HG03521 (cell line): ENCODE results near the gene MAP6.

Source experiments
- ATAC-seq: cut with Tn5 transposase; IDR thresholded peaks from one replicate; pipeline ENCODE4 v1.9.1; 2021; ENCODE audit warnings: mild to moderate bottlenecking, moderate library complexity; ENCODE audit not compliant: unreplicated experiment

MAP6 gene

DNA sequence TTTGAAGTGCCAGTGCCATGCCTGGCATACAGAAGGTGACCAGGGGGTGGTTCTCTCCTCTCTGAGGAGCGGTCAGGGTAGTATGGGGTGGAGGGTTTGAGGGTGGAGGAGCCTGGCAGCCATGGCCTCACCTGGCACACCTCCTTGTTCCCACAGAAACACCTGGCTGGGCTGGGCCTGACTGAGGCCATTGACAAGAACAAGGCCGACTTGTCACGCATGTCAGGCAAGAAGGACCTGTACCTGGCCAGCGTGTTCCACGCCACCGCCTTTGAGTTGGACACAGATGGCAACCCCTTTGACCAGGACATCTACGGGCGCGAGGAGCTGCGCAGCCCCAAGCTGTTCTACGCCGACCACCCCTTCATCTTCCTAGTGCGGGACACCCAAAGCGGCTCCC, 97.2 kb downstream of the MAP6 start:
- ATAC-seq: no peak

DNA sequence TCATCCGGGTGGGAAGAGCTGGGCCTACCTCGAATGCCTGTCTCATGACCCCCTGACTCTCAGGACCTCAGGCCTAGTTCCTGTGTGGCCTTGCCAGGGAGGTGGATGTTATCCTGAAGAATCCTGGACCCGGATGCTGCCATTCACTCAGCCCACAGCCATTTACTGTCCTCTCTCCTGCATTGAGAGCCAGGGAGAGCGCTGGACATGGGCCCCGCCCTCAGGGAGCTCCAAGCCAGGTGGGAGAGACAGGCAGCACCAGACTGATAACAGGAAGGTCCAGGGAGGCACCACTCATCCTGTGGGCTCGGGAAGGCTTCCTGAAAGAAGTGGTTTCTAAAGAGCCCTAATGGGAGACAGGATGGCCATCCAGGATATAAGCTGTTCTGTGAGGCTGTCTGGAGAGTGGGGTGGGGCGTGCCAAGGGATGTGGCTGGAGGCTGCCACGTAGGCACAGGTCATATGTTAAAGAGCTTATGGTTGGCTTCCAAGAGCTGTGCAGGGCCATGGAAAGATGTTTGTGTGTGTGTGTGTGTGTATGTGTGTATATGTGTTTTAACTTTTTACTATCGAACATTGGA, 98.2 kb downstream of the MAP6 start:
- no peak for ATAC-seq

DNA sequence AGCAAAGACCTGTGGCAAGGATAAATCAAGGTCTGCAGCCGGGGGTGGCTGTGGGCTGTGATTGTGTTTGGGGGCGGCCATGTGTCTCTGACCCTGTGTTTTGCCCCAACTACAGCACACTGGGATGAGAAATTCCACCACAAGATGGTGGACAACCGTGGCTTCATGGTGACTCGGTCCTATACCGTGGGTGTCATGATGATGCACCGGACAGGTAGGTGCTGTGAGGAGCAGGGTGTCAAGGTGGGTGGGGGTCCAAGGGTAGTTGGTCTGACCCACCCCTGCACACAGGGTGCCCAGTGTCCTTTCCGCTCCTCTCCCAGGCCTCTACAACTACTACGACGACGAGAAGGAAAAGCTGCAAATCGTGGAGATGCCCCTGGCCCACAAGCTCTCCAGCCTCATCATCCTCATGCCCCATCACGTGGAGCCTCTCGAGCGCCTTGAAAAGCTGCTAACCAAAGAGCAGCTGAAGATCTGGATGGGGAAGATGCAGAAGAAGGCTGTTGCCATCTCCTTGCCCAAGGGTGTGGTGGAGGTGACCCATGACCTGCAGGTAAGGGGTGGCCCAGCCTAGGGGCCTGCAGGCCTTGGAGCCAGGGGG, 100.1 kb downstream of the MAP6 start:
- no peak for ATAC-seq

DNA sequence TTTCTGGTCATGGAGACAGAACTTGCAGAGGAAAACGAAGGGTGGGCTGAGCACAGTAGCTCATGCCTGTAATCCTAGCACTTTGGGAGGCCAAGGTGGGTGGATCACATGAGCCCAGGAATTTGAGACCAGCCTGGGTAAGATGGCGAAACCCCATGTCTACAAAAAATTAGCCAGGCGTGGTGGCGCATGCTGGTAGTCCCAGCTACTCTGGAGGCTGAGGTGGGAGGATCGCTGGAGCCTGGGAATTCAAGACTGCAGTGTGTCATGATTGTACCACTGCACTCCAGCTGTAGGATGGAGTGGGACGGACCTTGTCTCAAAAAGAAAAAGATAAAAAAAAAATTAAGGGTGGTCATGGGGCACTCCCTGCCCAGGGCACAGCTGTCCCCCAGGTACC, 100.9 kb downstream of the MAP6 start:
- no peak for ATAC-seq

DNA sequence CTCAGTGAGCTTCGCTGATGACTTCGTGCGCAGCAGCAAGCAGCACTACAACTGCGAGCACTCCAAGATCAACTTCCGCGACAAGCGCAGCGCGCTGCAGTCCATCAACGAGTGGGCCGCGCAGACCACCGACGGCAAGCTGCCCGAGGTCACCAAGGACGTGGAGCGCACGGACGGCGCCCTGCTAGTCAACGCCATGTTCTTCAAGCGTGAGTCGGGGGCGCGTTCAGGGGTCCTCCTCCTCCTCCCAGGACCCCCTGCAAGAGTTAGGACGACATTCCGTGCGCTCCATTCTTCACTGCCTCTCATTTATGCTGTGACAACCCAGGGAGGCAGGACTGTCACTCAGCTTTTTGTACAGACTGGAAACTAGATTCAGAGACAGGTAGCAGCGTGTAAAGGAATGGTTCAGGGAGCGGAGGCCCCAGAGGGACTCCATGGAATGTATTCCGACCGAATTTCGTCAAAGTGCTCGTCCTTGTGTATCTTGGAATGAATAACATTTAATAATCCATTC, 102.0 kb downstream of the MAP6 start:
- no peak for ATAC-seq

DNA sequence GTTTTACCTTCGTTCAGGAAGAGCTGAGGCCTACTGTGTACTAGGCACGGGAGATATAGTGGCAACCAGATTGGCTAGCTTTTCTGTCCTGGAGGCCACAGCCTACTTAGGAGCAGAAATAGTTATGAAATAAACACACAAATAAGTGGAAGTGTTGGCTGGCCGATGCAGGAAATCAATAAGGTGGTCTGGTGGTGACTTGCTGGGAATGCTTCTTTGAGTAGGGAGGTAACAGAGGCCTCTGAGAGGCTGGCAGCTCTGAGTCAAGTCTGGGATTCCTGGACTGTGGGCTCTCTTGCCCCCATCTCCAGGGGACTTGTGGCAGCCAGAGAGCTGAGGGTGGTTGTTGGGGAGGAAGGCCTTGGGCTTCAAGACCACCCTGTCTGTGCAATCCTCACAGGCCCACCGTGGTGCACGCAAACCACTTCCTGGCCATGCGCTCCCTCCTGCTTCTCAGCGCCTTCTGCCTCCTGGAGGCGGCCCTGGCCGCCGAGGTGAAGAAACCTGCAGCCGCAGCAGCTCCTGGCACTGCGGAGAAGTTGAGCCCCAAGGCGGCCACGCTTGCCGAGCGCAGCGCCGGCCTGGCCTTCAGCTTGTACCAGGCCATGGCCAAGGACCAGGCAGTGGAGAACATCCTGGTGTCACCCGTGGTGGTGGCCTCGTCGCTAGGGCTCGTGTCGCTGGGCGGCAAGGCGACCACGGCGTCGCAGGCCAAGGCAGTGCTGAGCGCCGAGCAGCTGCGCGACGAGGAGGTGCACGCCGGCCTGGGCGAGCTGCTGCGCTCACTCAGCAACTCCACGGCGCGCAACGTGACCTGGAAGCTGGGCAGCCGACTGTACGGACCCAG, 102.7 kb downstream of the MAP6 start:
- ATAC-seq: no peak

DNA sequence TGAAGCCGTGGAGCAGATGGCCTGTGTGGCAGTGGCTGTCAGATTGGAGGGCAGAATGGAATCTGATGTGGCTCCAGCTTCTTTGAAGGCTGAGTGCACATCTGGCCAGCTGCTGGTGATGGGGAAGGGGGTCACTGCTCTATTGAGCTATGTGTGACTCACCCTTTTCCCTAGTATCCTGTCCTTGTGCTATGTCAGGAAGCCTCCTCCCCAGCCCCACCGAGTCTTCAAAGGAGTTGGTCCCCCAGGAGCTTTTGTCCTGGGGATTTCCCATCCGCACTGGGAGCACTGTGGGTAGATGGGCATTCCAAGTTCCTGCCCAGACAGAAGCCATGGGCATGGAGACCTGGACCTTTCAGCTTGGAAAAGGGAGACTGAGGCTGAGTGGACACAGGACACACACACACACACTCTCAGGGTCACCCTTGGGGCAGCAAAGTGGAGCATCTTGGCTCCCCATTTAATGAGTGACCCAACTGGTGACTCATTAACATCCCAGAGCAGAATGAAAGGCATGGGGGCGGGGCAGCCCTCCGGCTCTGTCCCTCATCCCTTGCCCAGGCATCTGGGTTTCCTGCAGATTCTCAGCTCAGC, 103.5 kb downstream of the MAP6 start:
- ATAC-seq: no peak

DNA sequence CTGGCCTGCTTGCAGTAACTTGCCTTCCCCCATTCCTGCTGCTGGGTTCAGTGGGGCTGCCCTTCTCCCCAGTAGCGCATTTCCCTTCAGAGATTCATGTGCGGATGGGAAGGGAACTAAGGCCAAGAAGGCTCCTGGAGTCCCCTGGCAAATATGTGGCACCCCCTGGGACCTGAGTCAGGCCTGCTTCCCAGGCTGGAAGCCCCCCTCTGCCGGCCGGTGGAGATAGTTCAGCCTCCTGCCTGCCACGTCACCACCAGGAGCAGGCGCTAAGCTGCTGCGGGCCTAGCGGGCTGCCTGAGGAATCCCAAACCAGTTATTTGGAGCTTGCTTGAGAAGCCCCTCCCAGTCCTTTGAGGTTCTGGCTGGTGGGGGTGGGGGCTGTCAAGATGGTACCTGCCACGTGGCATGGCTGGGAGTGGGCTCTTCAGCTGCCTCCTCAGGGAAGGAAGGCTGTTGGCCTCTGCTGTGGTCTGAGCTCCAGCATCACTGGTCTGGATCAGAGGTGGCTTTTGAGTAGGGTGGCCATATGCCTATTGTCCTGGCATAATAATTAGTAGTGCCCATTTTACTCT, 104.8 kb downstream of the MAP6 start:
- ATAC-seq: no peak

DNA sequence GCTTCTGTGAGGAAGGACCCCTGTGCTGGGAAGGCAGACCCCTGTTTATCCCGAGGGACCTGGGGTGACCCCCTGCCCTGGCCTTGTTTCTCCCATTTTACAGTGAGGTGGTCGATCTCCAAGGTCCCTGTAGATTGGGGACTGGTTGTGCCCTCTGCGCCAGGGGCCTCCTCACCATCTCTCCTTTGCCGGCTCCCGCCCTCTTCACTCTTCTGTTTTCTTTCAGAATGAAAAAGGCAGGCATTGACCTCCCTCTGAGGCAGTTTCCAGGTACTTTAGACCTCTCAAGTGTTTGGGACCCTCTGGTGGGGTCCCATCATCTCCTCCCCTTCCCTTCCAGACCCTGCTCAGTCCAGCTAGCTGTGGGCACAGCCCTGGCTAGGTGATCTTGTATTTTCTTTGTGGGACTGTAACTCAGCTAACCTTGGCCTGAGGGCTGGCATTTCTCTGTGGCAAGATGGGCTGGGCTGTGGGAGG, 105.3 kb downstream of the MAP6 start:
- ATAC-seq: no peak

DNA sequence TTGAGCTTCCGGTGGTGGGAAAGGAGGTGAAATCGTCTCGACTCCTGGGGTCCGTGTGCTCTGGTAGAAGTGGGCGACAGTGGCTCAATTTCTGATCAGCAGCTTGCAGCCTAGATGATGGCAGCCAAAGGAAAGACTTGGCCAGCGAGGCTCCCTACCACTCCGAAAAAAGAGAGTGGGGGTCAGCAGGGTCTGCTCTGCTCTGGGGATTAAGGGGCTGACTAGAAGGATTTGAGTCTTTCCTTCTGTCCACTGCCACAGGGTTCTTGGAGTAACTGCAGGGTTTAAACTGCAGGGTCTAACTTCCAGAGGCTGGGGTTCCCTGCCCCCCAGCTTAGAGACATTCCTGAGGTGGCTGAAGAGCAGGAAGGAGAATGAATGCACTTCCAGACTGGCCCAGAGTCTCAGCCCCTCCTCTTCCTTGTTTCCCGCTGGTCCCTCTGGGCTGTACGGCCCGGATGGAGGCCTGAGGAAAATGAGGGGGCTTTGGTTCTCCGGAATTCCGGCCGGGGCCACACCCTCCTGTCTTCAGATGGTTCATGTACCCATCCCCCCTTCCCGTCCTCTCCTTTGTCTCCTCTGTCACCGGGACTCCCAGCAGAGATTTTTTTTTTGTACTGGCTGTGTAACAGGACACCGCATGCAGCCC, 105.9 kb downstream of the MAP6 start:
- ATAC-seq: peak; percentile 11

DNA sequence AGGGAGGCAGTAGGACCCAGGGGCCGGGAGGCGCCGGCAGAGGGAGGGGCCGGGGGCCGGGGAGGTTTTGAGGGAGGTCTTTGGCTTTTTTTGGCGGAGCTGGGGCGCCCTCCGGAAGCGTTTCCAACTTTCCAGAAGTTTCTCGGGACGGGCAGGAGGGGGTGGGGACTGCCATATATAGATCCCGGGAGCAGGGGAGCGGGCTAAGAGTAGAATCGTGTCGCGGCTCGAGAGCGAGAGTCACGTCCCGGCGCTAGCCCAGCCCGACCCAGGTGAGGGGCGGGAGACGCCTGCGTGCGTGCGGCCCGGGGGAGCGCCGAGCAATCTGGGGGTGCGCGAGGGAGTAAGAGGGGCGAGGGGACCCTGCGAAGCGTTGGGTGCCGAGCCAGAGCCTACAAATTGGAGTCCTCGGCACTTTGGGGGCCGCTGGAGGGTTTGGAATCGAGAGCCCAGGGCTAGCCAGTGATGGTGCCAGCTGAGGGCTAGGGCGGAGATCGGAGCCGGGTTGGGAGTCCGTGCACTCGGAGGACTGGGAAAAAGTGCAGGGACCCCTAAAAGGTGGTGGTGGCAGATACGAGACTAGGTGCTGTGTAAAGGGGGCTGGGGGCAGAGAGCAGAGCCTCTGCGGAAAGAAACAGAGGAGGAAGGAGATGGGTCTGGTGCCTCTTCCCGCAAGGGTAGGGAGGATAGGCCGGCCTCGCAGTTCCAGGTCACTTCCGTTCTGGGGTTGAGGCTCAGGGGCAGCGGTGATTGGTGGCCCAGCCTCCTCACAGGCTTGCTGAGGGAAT, 106.6 kb downstream of the MAP6 start, which contains the start of gene SERPINH1:
Gene SERPINH1 (plus strand): TSS at position 206 of the 788 bp plus-strand sequence. CDS start 4,097 bp downstream, outside the sequence.
- peak; percentile 59 for ATAC-seq

DNA sequence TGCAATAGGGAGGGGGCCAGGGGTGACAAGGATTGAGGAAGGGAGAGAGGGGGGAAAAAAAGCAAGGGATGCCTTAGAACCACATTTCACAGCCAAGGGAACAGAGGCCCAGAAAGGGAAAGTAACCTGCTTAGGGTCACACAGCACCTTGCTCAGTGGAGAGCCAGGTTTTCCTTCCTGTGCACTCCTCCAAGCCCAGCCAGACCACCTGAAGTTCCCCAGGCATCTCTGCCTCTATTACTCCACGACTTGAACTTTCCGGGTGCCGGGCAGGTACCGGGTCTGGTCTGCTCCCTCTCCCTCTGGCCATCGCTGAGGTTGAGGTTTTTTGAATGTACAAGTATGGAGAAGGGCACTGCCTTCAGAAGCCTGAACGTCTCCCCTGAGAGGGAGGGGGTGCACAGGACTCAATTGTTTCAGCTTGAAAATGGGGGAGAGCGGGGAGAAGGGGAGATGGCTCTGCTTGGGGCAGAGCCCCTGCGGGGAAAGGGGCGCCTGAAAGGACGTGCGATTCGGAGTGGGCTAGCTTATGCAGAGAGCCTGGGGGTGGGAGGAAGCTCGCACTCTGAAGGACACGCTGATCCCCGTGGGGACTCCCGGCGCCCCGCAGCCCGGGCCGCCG, 107.3 kb downstream of the MAP6 start:
- ATAC-seq: no peak

DNA sequence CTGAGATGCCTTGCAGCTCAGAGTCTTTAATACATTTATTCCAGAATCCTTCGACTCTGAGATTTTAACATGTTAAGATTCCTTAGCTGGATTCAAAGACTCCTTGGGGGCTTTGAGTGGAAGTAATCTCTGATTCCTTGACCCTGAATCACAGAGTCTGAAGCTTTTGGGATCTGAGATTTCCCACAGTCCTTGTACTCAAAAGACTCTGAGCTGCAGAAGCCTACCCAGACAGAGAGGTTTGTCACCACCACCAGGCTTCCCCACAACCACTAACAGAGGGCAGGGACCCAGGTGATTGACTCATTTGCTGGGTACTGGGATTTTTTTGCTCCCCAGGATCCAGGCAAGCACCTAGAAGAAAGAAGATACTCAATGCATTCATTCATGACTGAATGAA, 108.2 kb downstream of the MAP6 start:
- no peak for ATAC-seq

DNA sequence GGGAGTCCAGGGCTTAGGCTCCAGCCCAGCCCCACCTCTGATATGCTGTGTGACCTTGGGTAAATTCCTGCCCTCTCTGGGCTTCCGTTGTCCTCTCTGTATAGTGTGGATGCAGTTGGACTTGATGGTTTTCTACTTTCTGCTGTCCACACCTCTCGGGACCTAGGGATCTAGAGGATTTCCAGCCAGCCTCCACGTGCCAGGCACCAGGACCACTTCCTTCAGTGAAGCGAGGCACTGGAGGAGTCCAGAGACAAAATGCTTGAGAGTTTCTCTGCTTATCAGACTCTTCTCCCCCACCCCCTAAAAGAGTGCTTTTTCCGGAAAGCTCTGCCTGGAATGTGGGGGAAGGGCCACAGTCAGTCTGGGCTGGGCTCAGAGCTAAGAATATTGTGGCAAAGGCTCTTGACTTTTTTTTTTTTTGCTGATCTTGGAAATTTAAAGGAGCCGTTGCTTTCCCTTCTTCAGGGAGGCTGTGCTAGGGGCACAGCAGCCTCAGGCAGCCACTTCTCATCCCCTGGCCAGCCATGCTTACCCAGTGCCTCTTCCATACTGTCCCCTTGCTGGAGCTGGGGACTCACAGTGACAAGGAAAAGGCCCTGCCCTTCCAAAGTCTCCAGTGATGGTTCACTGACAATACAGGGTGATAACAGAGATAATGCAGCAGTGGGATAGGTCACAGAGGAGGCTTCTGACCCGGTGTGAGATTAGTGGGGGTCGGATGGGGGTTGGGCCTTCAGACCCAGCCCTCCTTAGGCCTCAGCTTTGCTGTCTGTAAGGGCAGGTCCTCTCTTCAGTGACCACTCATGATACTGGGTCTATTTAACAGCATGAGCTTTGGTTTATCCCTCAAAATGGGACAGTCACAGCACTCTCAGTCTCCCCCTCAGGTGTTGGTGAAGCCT, 109.6 kb downstream of the MAP6 start:
- no peak for ATAC-seq

DNA sequence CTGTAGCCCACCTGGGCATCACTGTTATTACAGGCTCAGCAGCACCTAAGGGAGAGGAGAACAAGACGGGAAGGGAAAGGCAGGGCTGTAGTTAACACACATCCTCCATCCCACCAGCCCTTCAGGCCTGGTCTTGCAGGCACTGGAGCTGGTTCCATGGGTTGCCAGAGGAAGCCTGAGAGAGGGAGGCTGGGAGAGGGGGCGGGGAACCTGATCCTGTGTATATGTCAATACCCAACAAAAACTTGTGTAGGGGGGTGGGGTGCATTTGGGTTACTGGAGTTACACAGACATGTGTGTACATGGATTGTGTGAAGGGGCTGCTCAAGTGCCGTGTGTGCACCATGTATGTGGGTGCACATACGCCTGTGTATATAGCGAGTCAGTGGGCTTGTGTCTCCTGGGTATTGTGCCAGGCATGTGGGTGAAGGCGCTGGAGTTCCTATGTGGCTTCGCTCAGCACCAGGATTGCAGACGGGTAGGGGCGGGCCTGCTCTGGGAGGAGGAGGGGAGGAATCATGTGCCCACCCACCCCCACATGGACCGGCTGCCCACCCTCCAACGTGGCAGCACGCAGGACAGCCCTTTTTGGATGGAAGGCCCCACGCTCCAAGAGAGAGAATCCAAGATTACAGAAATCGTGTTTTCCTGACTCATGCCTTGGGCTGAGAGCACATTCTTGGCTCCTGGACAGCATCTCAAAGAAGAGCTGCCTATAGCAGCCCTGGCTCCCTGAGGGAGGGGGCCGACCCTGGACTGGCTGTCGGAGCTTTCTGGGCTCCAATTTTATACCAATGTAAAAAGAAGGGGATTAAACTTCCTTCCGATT, 111.0 kb downstream of the MAP6 start:
- ATAC-seq: no peak

DNA sequence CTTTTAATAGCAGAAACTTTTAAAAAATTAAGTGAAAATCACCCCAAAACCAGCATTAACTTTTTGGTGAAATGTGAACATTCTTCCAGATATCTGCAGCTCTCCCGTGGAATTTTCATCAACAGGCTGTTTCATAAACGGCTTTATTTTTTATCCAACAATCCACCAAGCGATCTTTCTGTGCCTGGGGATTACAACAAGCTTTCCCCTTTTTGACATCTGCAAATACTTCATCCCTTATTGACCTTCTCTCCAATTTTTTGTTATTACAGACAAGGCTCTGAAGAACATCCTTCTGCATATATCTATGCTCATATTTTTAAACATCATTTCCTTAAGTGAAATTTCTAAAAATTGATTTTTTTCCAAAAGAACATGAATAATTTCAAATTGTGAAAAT, 112.6 kb downstream of the MAP6 start:
- ATAC-seq: no peak

DNA sequence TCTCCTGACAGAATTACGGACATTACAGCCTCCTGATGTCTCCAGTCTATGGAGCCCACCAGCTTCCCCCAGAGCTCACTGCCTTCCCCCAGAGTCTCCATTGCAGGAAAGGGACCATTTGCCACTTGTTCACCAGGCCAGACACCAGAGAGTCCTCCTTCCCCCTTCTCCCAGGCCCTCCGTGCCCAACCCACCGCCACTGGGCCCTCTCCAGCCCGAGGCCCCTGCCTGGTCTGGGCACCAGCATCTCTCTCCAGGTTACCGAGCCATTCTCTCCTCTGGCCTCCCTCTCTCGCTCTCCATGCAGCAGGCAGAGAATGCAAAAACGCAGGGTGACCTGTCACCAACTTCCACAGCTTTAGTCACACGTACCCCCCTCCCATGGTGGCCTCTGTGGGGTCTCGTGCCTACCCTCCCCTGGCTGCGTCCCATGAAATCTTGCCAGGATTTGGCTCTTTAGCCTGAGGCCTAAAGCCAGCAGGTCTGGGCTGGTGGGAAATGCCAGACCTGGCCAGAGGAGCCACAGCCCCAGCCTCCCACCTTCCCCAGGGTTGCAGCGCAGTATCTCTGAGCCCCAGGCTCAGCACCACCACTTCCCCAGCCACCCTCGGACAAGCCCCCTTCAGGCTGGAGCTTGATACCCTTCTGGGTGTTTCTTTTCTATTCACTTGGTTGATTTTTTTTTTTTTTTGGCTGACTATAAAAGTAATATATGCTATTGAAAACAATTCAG, 113.6 kb downstream of the MAP6 start:
- no peak for ATAC-seq
